CD4-positive, alpha-beta T cell (primary cell): ENCODE data around the gene DNAH3. TPM values are rescaled to one million over a fixed set of nuclear protein-coding genes. Genes with fewer than 3 reads are reported as not detected.

ENCODE experiments used
- ATAC-seq: fragments of 200-7000 bp; cut with Tn5 transposase; one replicate; pipeline ENCODE4 v1.10.0; 2022; ENCODE audit warnings: mild to moderate bottlenecking; ENCODE audit not compliant: poor library complexity
- CTCF ChIA-PET: fragments of 350-600 bp; sonication (Branson Sonifier 250); formaldehyde crosslinking; loops from one replicate; lab custom pipeline; 2021; ENCODE audit warnings: antibody characterized with exemption, inconsistent platforms; lab: Charles Lee
- POLR2A ChIA-PET: fragments of 350-600 bp; sonication (Branson Sonifier 250); formaldehyde crosslinking; loops from one replicate; lab custom pipeline; 2021; ENCODE audit warnings: antibody characterized with exemption, inconsistent platforms; lab: Charles Lee
- DNase-seq, 14 experiments: peaks; one replicate each; pipeline ENCODE4 v3.0.0-alpha.2; 2013 to 2020; ENCODE audit warnings: mixed read lengths in 2 of 14
- H3K27ac ChIP-seq, 2 donors: one replicate each; pipeline versions ENCODE4 v1.5.1 to v1.7.0; 2013; ENCODE audit warnings: low read length in 2 of 2, low read depth in 1 of 2, mild to moderate bottlenecking in 1 of 2
- H3K27me3 ChIP-seq, 2 experiments: 1 replicate in 1 of 2; 2 replicates in 1 of 2; pipeline versions ENCODE4 v1.6.1 to v1.7.0; 2013; ENCODE audit warnings: low read length in 2 of 2, control low read depth in 1 of 2, mild to moderate bottlenecking in 1 of 2, moderate library complexity in 1 of 2; ENCODE audit not compliant: insufficient read depth in 2 of 2, control insufficient read depth in 1 of 2
- H3K36me3 ChIP-seq: one replicate; pipeline ENCODE4 v1.6.1; 2013; ENCODE audit warnings: low read length, control low read depth; ENCODE audit not compliant: insufficient read depth
- H3K4me1 ChIP-seq: one replicate; pipeline ENCODE4 v1.6.1; 2013; ENCODE audit warnings: low read length, control low read depth; ENCODE audit not compliant: insufficient read depth
- H3K4me3 ChIP-seq: one replicate; pipeline ENCODE4 v1.5.1; 2013; ENCODE audit warnings: mild to moderate bottlenecking, low read length, moderate library complexity
- H3K9me3 ChIP-seq, 2 experiments: 1 replicate in 1 of 2; 2 replicates in 1 of 2; pipeline versions ENCODE4 v1.6.1 to v1.7.0; 2013; ENCODE audit warnings: low read length in 2 of 2, mild to moderate bottlenecking in 2 of 2, control low read depth in 1 of 2, moderate library complexity in 1 of 2; ENCODE audit not compliant: control insufficient read depth in 1 of 2, insufficient read depth in 1 of 2
- H3K27ac Mint-ChIP-seq: one replicate; pipeline ENCODE4 v1.8.0; 2020; ENCODE audit warnings: mixed read lengths
- H3K27me3 Mint-ChIP-seq: one replicate; pipeline ENCODE4 v1.8.0; 2021; ENCODE audit warnings: mixed read lengths
- H3K36me3 Mint-ChIP-seq: one replicate; pipeline ENCODE4 v1.8.0; 2021; ENCODE audit warnings: low read depth, mixed read lengths
- H3K4me1 Mint-ChIP-seq: one replicate; pipeline ENCODE4 v1.8.0; 2021; ENCODE audit warnings: low read depth, mixed read lengths
- H3K4me3 Mint-ChIP-seq: one replicate; pipeline ENCODE4 v1.8.0; 2020; ENCODE audit warnings: mild to moderate bottlenecking, mixed read lengths
- H3K9me3 Mint-ChIP-seq: one replicate; pipeline ENCODE4 v1.8.0; 2020; ENCODE audit warnings: mixed read lengths
- CTCF ChIP-seq: fragments of 200-600 bp; IDR thresholded peaks from one replicate; pipeline ENCODE4 v1.8.0; 2022; ENCODE audit warnings: antibody characterized with exemption, mild to moderate bottlenecking
- intact Hi-C, 2 experiments: fragments of 100-400 bp; cut with DNase I in 1 of 2; cut with micrococcal nuclease in 1 of 2; formaldehyde crosslinking; loops; one replicate each; pipeline versions ENCODE4 v1.15.1 to v1.9.0; 2023 to 2025; cut with DNase I, micrococcal nuclease
- total RNA-seq, 174 experiments: library from RNA in 2 of 174; stranded (reverse) in 2 of 174; gene quantifications; one replicate each; pipeline ENCODE4 v1.2.3 and lab custom pipeline; 2021 to 2026

Gene DNAH3
- total RNA-seq, 2 experiments from 2014 or later = not detected

- Mint-ChIP-seq H3K4me1 (no peaks in the 10 kb centered on the region), H3K36me3 (peaks cover 66% of the 10 kb centered on the region), H3K27ac (no peak overlapping the region), H3K4me3 (no peak overlapping the region), H3K9me3 (no peaks in the 10 kb centered on the region), H3K27me3 (no peaks in the 10 kb centered on the region)
- no peak for TF ChIP-seq CTCF
- ATAC-seq (no peak), DNase-seq (no peak)
- no peaks in the 10 kb centered on the region for H3K9me3 ChIP-seq
- no peak overlapping the region for H3K27ac ChIP-seq
- H3K4me3 ChIP-seq = no peak overlapping the region
- POLR2A ChIA-PET = no interaction called here
- peaks cover 25% of the 10 kb centered on the region for H3K36me3 ChIP-seq
- no peaks in the 10 kb centered on the region for H3K4me1 ChIP-seq
- no peaks in the 10 kb centered on the region for H3K27me3 ChIP-seq
- intact Hi-C loops = loop anchor here in 1 of 2 experiments (10.0 kb wide), 1 partner anchor 645 kb away; no protein-coding TSS in a partner anchor
- CTCF ChIA-PET = no interaction called here
These were observed 230.6 kb downstream of the DNAH3 start for GRCh38 chr16:20920091-20920490.

- H3K9me3 ChIP-seq = no peaks in the 10 kb centered on the region
- no peaks in the 10 kb centered on the region for H3K4me1 ChIP-seq
- peaks cover 54% of the 10 kb centered on the region for H3K36me3 Mint-ChIP-seq
- H3K4me1 Mint-ChIP-seq = no peaks in the 10 kb centered on the region
- H3K36me3 ChIP-seq = peaks cover 19% of the 10 kb centered on the region
- ChIA-PET CTCF (no interaction called here), POLR2A (no interaction called here)
- H3K27me3 ChIP-seq = no peaks in the 10 kb centered on the region
- H3K4me3 ChIP-seq = no peak overlapping the region
- H3K9me3 Mint-ChIP-seq = no peaks in the 10 kb centered on the region
- no peak overlapping the region for H3K27ac Mint-ChIP-seq
- H3K27ac ChIP-seq = no peak overlapping the region
- no peak for ATAC-seq
- no peaks in the 10 kb centered on the region for H3K27me3 Mint-ChIP-seq
- intact Hi-C loops = no loop called here
- no peak for TF ChIP-seq CTCF
- no peak for DNase-seq
- no peak overlapping the region for H3K4me3 Mint-ChIP-seq
These were observed 232.0 kb downstream of the DNAH3 start for GRCh38 chr16:20918486-20919239.

- no peaks in the 10 kb centered on the region for H3K4me1 Mint-ChIP-seq
- no peaks in the 10 kb centered on the region for H3K9me3 Mint-ChIP-seq
- H3K4me3 ChIP-seq = no peak overlapping the region
- CTCF ChIA-PET = no interaction called here
- H3K36me3 ChIP-seq = peaks cover 15% of the 10 kb centered on the region
- no peak for ATAC-seq
- no peak overlapping the region for H3K27ac Mint-ChIP-seq
- H3K36me3 Mint-ChIP-seq = peaks cover 42% of the 10 kb centered on the region
- no peak overlapping the region for H3K4me3 Mint-ChIP-seq
- H3K27me3 Mint-ChIP-seq = no peaks in the 10 kb centered on the region
- H3K9me3 ChIP-seq = no peaks in the 10 kb centered on the region
- H3K27me3 ChIP-seq = no peaks in the 10 kb centered on the region
- POLR2A ChIA-PET = no interaction called here
- no peak overlapping the region for H3K27ac ChIP-seq
- no peak for TF ChIP-seq CTCF
- H3K4me1 ChIP-seq = no peaks in the 10 kb centered on the region
- DNase-seq = no peak
- intact Hi-C loops = no loop called here
These were observed 233.7 kb downstream of the DNAH3 start for GRCh38 chr16:20916942-20917341.
